ENCODE measurements around the gene CORO2B. TPM values are rescaled to one million over a fixed set of nuclear protein-coding genes. Genes with fewer than 3 reads are reported as not detected.
A peak's percentile ranks its signal among the peaks of the same experiment; 100 is the strongest.

Gene CORO2B
- total RNA-seq, 1 donor from 2014 or later: 1.0 TPM

GRCh38 chr15:68725736-68726135 is 146.9 kb downstream of the CORO2B start:
- Mint-ChIP-seq H3K27me3 (ENCODE audit: insufficient read depth, low read depth) (peaks cover 2% of the 10 kb centered on the region), H3K27ac (no peak overlapping the region), H3K9me3 (no peaks in the 10 kb centered on the region), H3K4me3 (no peak overlapping the region), H3K36me3 (no peaks in the 10 kb centered on the region), H3K4me1 (peaks cover 8% of the 10 kb centered on the region)
- no peaks in the 10 kb centered on the region for H3K79me2 ChIP-seq (ENCODE audit: low read depth)
- no peak overlapping the region for H3K27ac ChIP-seq
- H4K20me1 ChIP-seq (ENCODE audit: low read depth): no peaks in the 10 kb centered on the region
- no peaks in the 10 kb centered on the region for H3K36me3 ChIP-seq
- DNase-seq (ENCODE audit: low spot score): no peak
- H3F3A ChIP-seq (ENCODE audit: low read depth): no peaks in the 10 kb centered on the region
- H2AFZ ChIP-seq (replicated peaks): no peak overlapping the region
- no peak overlapping the region for H3K4me3 ChIP-seq
- no peak overlapping the region for H3K9ac ChIP-seq
- H3K27me3 ChIP-seq: no peaks in the 10 kb centered on the region
- no peaks in the 10 kb centered on the region for H3K9me3 ChIP-seq (ENCODE audit: low read depth)
- H3K4me1 ChIP-seq: peaks cover 2% of the 10 kb centered on the region
- TF ChIP-seq EZH2 (IDR thresholded peaks at IDR 0.05) (no peak), CTCF (IDR thresholded peaks at IDR 0.05) (no peak), EZH2phosphoT487 (IDR thresholded peaks at IDR 0.05) (no peak)
- H3K4me2 ChIP-seq: no peak overlapping the region

DNA sequence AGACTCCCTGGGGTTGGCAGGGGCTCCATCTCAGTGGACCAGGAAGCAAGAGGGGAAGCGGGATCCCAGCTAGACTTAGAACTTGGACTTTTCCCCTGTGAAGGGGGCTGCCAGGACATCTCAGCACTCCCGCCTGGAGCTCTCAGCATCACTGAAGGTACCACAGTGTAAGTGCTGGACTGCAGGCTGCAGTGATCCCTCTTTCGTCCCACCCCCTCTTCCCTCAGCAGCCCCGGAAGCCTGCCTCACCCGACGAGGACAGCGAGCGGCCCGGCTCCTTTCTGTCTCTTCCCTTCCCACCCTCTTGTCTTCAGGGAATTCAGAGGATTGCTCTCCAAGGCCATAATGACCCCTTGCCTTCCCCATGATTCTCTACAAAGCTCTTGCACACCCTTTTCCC is 147.5 kb downstream of the CORO2B start:
- Histone ChIP-seq H3K27ac (no peak overlapping the region), H2AFZ (replicated peaks) (no peak overlapping the region), H3K9ac (no peak overlapping the region), H3K27me3 (no peaks in the 10 kb centered on the region), H3K36me3 (no peaks in the 10 kb centered on the region), H3K4me2 (no peak overlapping the region), H3K4me3 (no peak overlapping the region), H3K9me3 (ENCODE audit: low read depth) (no peaks in the 10 kb centered on the region), H3F3A (ENCODE audit: low read depth) (no peaks in the 10 kb centered on the region), H3K79me2 (ENCODE audit: low read depth) (no peaks in the 10 kb centered on the region), H3K4me1 (peaks cover 2% of the 10 kb centered on the region), H4K20me1 (ENCODE audit: low read depth) (no peaks in the 10 kb centered on the region)
- Mint-ChIP-seq H3K27me3 (ENCODE audit: insufficient read depth, low read depth) (peaks cover 2% of the 10 kb centered on the region), H3K9me3 (no peaks in the 10 kb centered on the region), H3K4me1 (peaks cover 10% of the 10 kb centered on the region), H3K36me3 (no peaks in the 10 kb centered on the region), H3K4me3 (peak overlapping the region; percentile 21), H3K27ac (peak overlapping the region; percentile 65)
- TF ChIP-seq EZH2 (IDR thresholded peaks at IDR 0.05) (no peak), CTCF (IDR thresholded peaks at IDR 0.05) (no peak), EZH2phosphoT487 (IDR thresholded peaks at IDR 0.05) (no peak)
- DNase-seq (ENCODE audit: low spot score): no peak

- no peak for TF ChIP-seq CTCF (IDR thresholded peaks at IDR 0.05)
- TF ChIP-seq EZH2 (IDR thresholded peaks at IDR 0.05): no peak
- no peak for TF ChIP-seq EZH2phosphoT487 (IDR thresholded peaks at IDR 0.05)
- Mint-ChIP-seq H3K4me3 (no peak overlapping the region), H3K27ac (peak overlapping the region; percentile 78), H3K27me3 (ENCODE audit: insufficient read depth, low read depth) (peaks cover 2% of the 10 kb centered on the region), H3K9me3 (no peaks in the 10 kb centered on the region), H3K4me1 (peaks cover 10% of the 10 kb centered on the region), H3K36me3 (no peaks in the 10 kb centered on the region)
- H3K9ac ChIP-seq: no peak overlapping the region
- no peaks in the 10 kb centered on the region for H3K27me3 ChIP-seq
- DNase-seq (ENCODE audit: low spot score): no peak
- peaks cover 2% of the 10 kb centered on the region for H3K4me1 ChIP-seq
- H2AFZ ChIP-seq (replicated peaks): no peak overlapping the region
- no peak overlapping the region for H3K4me2 ChIP-seq
- H3K4me3 ChIP-seq: no peak overlapping the region
- no peaks in the 10 kb centered on the region for H3F3A ChIP-seq (ENCODE audit: low read depth)
- H4K20me1 ChIP-seq (ENCODE audit: low read depth): no peaks in the 10 kb centered on the region
- no peaks in the 10 kb centered on the region for H3K9me3 ChIP-seq (ENCODE audit: low read depth)
- no peak overlapping the region for H3K27ac ChIP-seq
- no peaks in the 10 kb centered on the region for H3K79me2 ChIP-seq (ENCODE audit: low read depth)
- no peaks in the 10 kb centered on the region for H3K36me3 ChIP-seq
These were observed 151.1 kb downstream of the CORO2B start for GRCh38 chr15:68729789-68730411.

All from neural progenitor cell (in vitro differentiated cells).